Activated CD4-positive, alpha-beta T cell treated with anti-CD3 and anti-CD28 coated beads, Interleukin-10, Interleukin-2, amounts not matched to agents 100 ng/mL and 50 ng/mL, durations not matched to agents 16 hours and 8 hours (primary cell): Measurements from ENCODE around the gene EMC7.
"Not testable (repeated sequence)": the region's sequence is repeated elsewhere in the genome, so short reads cannot be mapped to it uniquely, and the experiment has no call there.

Experiments
- DNase-seq: peaks from one replicate; pipeline ENCODE4 v3.0.0-alpha.2; 2020

The EMC7 gene

DNA sequence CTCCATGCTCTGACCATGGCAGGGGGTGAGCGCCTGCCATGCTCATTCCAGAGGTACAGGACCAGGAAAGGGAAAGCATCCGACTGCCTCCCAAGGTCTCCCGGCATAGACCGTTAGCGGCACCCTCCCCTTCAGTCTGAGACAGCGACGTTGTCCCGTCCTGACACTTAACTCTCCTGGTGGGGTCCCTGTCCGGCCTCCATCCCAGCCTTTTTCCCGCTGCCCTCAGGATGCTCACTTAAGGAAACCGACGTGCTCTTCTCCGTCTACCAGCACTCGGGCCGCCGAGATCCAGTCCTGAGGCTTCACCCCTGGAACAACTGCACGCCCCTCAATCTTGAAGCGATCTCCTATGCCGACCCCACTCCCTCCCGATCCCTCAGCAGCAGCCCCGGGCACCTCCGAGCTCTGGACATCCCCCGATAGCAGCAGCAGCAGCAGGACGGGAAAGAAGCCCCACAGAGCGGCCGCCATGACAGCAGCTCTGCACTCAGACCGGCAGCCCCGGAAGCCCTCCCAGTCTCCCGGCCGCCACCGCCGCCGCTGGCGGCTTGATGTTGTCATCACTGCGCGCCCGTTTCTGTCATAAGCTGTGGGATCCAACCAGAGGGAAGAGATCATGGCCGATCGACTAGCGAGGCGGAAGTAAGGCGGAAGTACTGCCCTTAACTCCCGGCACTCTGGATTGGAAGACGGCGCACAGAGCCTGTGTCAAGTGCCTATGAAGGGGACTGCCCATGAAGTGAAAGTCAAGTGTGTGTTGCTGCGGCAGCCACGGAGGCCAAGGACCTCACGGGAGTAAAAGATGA, at the start of gene EMC7, which contains the start of gene PGBD4:
Gene EMC7 (minus strand): TSS at position 497 of the 809 bp plus-strand sequence. CDS start 23 bp downstream, at position 474.
Gene PGBD4 (plus strand): TSS at position 718 of the 809 bp plus-strand sequence. CDS start 449 bp downstream, outside the sequence.
- peak; percentile 99 for DNase-seq

DNA sequence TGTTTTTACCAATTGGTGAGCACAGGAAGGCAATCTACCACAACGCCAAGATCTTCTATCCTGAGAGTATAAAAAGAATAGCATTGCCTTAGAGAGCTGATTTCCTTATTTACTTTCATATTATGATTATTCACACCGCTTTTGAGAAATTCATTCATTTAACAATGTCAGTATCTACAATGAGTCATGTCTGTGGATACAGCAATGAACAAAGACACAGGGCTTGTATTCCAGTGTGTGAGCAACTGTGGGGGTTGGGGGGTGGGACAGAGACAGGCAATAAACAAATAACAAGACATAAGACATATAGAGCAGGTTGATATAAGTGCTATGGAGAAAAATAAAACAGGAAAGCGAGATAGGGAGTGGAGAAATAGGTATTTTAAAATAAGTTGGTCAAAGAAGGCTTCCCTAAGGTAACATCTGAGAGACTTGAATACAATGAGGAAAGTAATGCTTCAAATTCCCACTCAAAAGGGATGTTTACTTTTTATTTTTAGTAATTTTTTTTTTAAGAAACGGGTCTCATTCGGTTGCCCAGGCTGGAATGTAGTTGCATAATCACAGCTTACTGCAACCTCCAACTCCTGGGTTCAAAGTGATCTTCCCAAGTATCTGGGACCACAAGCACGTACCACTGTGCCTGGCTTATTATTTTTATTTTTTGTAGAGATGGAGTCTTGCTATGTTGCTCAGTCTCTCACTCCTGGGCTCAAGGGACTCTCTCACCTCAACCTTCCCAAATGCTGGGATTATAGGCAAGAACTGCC, 45.9 kb upstream of the EMC7 start:
- no peak for DNase-seq

GRCh38 chr15:34133511-34133910, 31.8 kb upstream of the EMC7 start:
- DNase-seq = no peak

DNA sequence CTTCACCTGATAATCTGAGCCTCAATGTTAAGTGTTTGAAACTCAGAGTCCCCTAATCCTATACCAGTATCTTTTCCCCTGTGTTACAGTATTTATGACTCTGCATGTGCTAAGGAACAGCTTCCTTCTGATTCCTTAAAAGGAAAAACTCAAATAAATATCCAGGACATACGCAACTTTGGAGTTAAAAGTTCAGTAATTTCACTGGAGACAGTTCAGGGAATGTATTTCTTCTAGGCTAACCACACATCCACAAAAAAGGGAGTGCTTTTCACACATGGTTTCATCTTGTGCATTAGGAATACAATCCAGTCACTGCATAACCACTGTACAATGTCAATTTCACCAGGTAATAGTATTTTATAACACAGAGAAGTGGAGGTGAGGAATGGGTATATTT, 31.2 kb upstream of the EMC7 start:
- no peak for DNase-seq

- no peak for DNase-seq
Observed at GRCh38 chr15:34128898-34129297, 27.2 kb upstream of the EMC7 start.

GRCh38 chr15:34126522-34126921, 24.9 kb upstream of the EMC7 start:
- DNase-seq = no peak

DNA sequence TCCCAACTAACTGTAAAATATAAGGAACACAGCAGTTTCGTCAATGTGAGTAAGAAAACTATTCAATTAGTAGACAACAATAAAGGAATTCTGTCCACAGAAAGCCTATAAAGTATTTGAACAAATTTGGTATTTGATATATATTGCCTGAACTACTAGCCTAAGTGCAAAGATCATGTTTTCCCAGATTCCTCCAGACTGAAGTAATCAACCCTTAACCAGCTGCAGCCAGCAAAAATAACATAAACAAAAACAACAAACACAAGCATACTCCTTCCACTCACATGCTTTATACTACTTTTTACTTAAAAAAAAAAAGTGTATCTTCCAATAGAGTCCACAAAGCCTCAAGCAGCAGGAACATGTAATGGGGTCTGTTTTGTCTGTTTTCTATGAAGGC, 24.3 kb upstream of the EMC7 start:
- no peak for DNase-seq

GRCh38 chr15:34124651-34125050, 23.0 kb upstream of the EMC7 start:
- DNase-seq = no peak

- DNase-seq = peak; percentile 13
Observed at GRCh38 chr15:34122771-34123183, 21.1 kb upstream of the EMC7 start.

GRCh38 chr15:34121786-34122185, 20.1 kb upstream of the EMC7 start:
- not testable (repeated sequence) for DNase-seq

DNA sequence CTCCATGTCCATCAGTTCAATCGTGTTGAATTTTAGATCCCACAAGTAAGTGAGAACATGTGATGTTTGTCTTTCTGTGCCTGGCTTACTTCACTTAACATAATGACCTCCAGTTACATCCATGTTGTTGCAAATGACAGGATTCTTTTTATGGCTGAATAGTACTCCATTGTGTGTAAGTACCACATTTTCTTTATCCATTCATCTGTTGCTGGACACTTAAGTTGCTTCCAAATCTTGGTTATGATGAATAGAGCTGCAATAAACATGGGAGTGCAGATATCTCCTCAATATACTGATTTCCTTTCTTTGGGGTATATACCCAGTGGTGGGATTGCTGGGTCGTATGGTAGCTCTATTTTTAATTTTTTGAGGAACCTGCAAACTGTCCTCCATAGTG, 18.8 kb upstream of the EMC7 start:
- not testable (repeated sequence) for DNase-seq

DNA sequence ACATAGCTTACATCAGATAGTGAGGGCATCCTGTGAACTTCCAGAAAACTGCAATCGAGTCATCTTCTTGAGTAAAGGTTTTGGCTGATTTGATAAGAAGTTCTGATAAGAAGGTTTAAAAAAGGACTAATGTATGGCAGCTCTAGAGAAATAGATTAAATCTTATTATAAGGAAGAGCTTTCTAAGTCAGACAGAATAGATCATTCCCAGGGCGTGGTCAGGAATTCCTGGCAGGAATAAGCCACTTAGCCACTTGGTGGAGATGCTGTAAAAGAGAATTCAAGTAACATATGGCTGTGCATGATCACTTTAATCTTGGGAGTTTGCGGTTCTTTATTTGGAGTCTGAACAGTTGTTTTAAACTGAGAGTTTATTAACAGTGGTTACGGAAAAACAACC, 17.6 kb upstream of the EMC7 start:
- DNase-seq = no peak

DNA sequence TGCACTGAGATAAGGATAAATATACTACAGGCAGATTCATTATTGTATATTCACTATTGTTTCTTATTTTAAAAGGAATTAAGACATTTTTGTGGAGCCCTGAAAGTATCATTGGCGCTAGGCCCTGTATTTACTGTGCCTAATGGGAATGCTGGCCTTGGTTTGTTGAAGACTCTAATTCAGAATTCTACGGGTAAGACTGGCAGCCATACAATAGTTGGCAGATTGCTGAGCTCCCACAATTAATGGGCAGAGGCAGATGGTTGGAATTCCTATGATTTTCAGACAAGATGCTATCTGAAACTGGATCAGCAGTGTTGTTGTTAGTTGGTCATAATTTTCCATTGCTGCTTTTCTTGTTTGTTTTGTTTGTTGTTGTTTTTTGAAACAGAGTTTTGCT, 15.0 kb upstream of the EMC7 start:
- DNase-seq = no peak

DNA sequence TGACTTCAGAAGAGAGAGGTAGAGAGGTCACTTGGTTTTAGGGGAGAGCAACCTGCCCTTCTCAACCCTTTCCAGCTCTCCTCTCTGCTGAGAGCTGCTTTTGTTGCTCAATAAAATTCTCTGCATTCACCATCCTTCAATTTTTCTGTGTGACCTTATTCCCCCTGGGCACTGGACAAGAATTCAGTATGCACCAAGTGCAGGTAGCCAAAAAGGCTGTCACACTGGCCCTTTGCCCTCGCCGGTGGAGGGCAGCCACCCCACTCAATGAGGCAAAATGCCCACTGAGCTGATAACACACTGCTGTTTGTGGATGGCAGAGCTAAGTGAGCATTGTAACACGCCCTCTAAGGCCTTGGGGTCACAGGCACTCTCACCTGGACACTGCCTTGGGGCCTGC, 13.1 kb upstream of the EMC7 start:
- no peak for DNase-seq

DNA sequence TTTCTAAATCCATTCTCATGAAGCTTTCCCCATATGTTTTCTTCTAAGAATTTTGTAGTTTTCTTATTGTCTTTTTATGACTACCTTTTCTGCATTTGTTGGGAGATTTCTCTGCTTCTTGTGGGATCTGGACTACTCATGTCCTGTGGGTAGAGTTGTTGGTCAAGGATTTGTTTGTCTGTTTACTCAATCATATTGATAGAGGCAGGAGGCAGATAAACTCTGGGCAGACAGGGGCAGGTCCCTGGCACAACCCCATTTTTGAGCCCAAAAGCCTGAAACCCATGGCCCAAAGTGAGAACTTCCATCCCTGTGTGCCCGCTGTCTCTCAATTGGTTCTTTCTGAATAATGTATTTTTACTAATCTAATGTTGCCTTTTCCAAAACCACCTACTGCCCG, 12.6 kb upstream of the EMC7 start:
- DNase-seq = no peak

GRCh38 chr15:34111488-34111887, 9.8 kb upstream of the EMC7 start:
- no peak for DNase-seq

DNA sequence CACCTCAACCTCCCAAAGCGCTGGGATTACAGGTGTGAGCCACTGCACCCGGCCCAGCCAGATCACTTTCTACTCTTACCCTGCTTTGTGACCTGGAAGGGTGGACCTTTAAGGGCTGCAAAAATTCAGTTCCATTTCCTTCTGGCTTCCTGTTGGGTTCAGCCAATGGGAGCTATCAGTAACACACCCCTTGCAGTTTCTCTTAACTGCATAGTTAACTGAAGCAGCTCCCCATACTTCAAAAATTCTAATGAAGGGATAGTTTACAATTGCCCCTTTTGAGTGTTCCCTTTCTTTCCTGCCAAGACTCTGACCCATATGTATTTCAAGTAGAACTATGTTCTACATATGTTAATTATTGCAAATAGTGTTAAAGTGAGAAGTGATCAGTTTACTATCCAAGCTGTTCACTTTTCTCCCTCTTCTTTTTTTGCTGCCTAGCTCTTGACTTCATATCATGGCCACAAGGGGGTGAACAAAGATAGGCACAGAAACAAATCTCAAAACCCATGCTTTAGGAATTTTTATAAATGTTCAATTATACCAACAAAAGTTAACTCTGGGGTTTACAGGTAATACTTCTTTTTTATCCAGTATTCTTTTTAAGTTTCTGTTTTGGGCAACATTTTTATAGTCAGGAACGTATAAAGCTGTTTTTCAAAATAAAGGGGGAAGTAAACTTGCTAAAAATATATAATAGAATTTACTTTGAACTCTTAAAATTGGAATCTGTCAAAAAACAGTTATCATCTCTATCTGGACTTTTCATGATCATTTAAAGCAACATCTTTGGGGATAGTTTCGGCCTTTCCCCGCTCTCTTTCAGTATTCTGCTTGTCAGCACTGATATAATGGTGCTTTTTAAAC, 8.4 kb upstream of the EMC7 start:
- DNase-seq = peak; percentile 39

GRCh38 chr15:34107315-34107714, 5.7 kb upstream of the EMC7 start:
- DNase-seq = no peak

- no peak for DNase-seq
Observed at GRCh38 chr15:34106423-34106822, 4.8 kb upstream of the EMC7 start.

GRCh38 chr15:34102175-34102925, 688 bp upstream of the EMC7 start:
- no peak for DNase-seq

DNA sequence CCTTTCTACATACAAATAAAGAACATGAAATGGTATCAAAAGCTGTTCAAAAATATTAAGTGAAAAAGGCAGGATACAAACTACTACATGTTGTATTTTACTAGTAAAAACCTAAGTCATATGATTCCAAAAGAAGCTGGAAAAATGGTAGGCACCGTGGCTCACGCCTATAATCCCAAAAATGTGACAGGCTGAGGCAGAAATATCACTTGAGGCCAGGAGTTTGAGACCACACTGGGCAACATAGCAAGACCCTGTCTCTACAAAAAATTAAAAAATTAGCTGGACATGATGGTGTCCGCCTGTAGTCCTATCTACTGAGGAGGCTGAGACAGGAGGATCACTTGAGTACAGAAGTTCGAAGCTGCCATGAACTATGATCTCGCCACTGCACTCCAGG, 1.7 kb downstream of the EMC7 start:
- no peak for DNase-seq

DNA sequence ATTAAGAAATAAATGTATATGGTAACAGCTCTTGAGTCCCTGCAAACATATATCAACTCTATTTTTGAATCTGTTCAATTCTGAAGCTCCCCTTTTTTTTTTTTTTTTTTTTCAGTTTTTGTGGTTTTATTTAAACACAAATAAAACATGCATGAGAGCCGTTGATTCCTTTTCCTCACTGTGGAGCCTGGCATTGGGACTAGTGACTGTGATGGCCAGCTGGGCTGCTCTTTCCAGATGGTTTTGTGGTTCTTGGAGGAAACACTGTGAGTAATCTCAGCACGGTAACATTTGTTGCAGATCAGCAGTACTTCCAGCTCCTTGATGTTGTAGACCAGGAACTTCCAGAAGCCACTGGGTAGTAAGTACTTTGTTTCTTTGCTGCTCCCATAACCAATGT, 15.9 kb downstream of the EMC7 start:
- DNase-seq = no peak
